ENCODE results near the gene KMT2E. TPM values are rescaled to one million over a fixed set of nuclear protein-coding genes. Genes with fewer than 3 reads are reported as not detected.

Gene KMT2E
- total and polyA plus RNA-seq, 2 donors (not counting 3 experiments of a cell fraction or from before 2014, with no cell fraction given) = 19.0 to 74.8 TPM

- Histone ChIP-seq H3K36me3 (ENCODE audit: control insufficient read depth in 2 of 2, extremely low read depth in 1 of 2, insufficient read depth in 2 of 2, low read length in 2 of 2) (peaks cover 9 to 11% of the 10 kb centered on the region in 2 experiments), H3K27me3 (ENCODE audit: control insufficient read depth in 2 of 2, insufficient read depth in 2 of 2, low read length in 2 of 2) (no peaks in the 10 kb centered on the region), H3K4me1 (ENCODE audit: control insufficient read depth, extremely low read depth, insufficient read depth, low read length) (no peaks in the 10 kb centered on the region), H3K9ac (replicated peaks; ENCODE audit: extremely low read depth, insufficient read depth, low read length) (no peak overlapping the region), H3K4me2 (ENCODE audit: insufficient read depth, low read length) (no peak overlapping the region), H3K27ac (ENCODE audit: insufficient read depth, low read depth, low read length) (no peak overlapping the region), H3K9me1 (replicated peaks; ENCODE audit: control insufficient read depth, extremely low read depth, insufficient read depth, low read length) (no peaks in the 10 kb centered on the region), H4K20me1 (replicated peaks; ENCODE audit: control insufficient read depth, extremely low read depth, insufficient read depth, low read length) (no peaks in the 10 kb centered on the region), H3K79me2 (ENCODE audit: control insufficient read depth, insufficient read depth, low read length) (peaks cover 8% of the 10 kb centered on the region), H3K4me3 (replicated peaks in 1 of 3; ENCODE audit: insufficient read depth in 1 of 3, low read depth in 1 of 3, low read length in 3 of 3) (no peak overlapping the region), H2AFZ (ENCODE audit: low read depth, low read length) (no peak overlapping the region), H3K9me3 (replicated peaks; ENCODE audit: control insufficient read depth, insufficient read depth, low read length) (no peaks in the 10 kb centered on the region)
- ChIA-PET POLR2A (no interaction called here), CTCF (interaction anchor here (1.5 kb wide), 1 partner anchor 11 kb away, joined by 3 read pairs; no protein-coding TSS in a partner anchor)
- TF ChIP-seq POLR2AphosphoS5 (IDR thresholded peaks at IDR 0.05; ENCODE audit: insufficient read depth, low read depth, low read length) (no peak), CTCF (IDR thresholded peaks at IDR 0.05; ENCODE audit: extremely low read depth in 1 of 2, insufficient read depth in 1 of 2, low read depth in 1 of 2, low read length in 2 of 2) (no peak), JUN (IDR thresholded peaks at IDR 0.05; ENCODE audit: borderline replicate concordance, insufficient read depth, insufficient read length, low read depth) (no peak), MAX (IDR thresholded peaks at IDR 0.05; ENCODE audit: insufficient read depth, insufficient read length) (no peak), FOS (IDR thresholded peaks at IDR 0.05; ENCODE audit: borderline replicate concordance, insufficient read depth, low read length) (no peak), POLR2A (IDR thresholded peaks at IDR 0.05; ENCODE audit: low read depth, low read length) (no peak), EZH2 (IDR thresholded peaks at IDR 0.05; ENCODE audit: borderline replicate concordance, low read depth, low read length, severe bottlenecking) (no peak), GATA2 (IDR thresholded peaks at IDR 0.05; ENCODE audit: insufficient read depth, insufficient read length, low read depth, low read length) (no peak), MYC (IDR thresholded peaks at IDR 0.05; ENCODE audit: low read depth, low read length) (no peak)
- intact Hi-C loops (cut with micrococcal nuclease) (no loop called here), dilution Hi-C loops (cut with MboI; ENCODE audit: extremely low pct_ligation_motif_present, low sequenced_read_pairs) (no loop called here)
- no peak for FAIRE-seq
- DNase-seq (ENCODE audit: low read depth, low spot score) = no peak
- no TSS peak for BruUV-seq (replicated peaks)
Observed at GRCh38 chr7:105087981-105088380, 74.0 kb downstream of the KMT2E start.

Measured in endothelial cell of umbilical vein (primary cell).